ENCODE measurements around the gene CACNA1I.
"Not testable (repeated sequence)": the region's sequence is repeated elsewhere in the genome, so short reads cannot be mapped to it uniquely, and the experiment has no call there.

The CACNA1I gene

GRCh38 chr22:39734046-39734445 lies 163.5 kb downstream of the CACNA1I start:
- not testable (repeated sequence) for DNase-seq

DNA sequence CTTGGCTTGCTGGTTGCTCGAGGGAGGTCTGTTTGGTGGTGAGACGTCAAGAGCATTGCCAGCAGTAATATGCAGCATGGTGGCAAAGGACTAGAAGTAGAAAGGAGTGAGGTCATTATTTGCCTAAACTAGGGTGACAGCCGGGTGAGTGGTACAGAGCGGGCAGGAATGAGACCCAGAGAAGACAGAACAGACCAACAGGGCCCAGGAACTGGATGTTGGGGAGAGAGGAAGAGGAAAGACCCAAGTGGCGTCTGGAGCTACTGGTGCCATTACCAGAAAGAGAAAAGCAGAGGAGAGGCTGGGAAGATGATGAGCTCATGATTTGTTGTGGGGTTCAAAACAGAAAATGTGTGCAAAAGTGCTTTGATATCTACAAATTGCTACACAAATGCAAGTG lies 164.3 kb downstream of the CACNA1I start:
- no peak for DNase-seq

DNA sequence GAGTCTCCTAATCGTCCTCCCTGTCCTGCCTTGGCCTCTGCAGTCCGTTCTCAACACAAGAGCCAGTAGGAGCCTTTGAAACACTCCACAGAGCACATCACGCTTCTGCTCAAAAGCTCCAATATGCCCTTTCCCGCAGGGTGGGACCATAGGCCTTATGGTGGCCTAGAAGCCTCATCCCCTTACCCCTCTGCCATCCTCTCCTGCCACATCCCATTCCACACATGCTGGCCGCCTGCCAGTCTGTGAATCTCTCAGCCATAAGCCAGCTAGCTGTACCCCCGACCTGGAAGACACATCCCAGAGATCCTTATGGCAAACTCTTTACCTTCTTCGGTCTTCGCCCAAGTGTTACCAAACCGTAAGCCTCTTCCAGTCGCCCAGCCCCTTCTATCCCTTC lies 165.2 kb downstream of the CACNA1I start:
- no peak for DNase-seq

DNA sequence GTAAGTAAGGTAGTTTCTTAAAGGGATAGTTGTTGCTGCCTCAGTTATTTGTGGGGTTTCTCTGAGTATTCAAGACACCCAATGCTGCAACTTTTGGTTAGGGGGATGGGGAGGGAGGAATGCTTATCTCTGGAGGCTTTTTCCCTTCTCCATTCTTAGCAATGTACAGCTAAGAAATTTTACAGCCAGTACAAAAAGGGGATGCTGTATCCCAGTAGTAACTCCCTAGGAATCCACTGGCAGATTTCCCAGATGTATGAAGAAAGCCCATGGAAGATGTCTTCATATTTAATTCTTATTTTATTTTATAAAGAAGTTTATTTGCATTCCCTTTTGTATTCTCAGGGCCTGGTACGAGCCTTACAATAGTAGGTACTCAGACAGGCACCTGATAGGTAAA lies 168.2 kb downstream of the CACNA1I start:
- no peak for DNase-seq

Data from hypothalamus (tissue), 51 donors.